Loucy (cell line): Measurements from ENCODE around the gene ZNF493.

Experiments used
- CTCF ChIP-seq: fragments of 200-600 bp; sonication (generic); conservative IDR thresholded peaks from 2 replicates; pipeline ENCODE4 v1.5.1; 2014; ENCODE audit warnings: mild to moderate bottlenecking, antibody characterized with exemption, low read length
- EZH2phosphoT487 ChIP-seq: fragments of 200-600 bp; IDR thresholded peaks from 2 replicates; pipeline ENCODE4 v1.6.1; 2018; ENCODE audit warnings: antibody characterized with exemption, mild to moderate bottlenecking, moderate library complexity, borderline replicate concordance

GRCh38 chr19:21440321-21440720 lies 43.4 kb downstream of the ZNF493 start:
- TF ChIP-seq CTCF (no peak), EZH2phosphoT487 (no peak)
